Adrenal gland (tissue), 12 donors: ENCODE measurements around the gene COG8. TPM values are rescaled to one million over a fixed set of nuclear protein-coding genes. Genes with fewer than 3 reads are reported as not detected.
A peak's percentile ranks its signal among the peaks of the same experiment; 100 is the strongest.

Source experiments
- DNase-seq, 7 donors: peaks; one replicate each; pipeline ENCODE4 v3.0.0-alpha.2; 2019 to 2020
- H3K27ac ChIP-seq, 5 donors: fragments of 200-600 bp; sonication (generic) in 4 of 5; 1 replicate in 3 of 5; 2 replicates in 2 of 5; pipeline versions ENCODE4 v1.5.1 to v1.8.0; 2016 to 2020; ENCODE audit warnings: mild to moderate bottlenecking in 1 of 5
- H3K27me3 ChIP-seq: fragments of 200-600 bp; 2 replicates; pipeline ENCODE4 v1.8.0; 2021
- H3K36me3 ChIP-seq, 2 donors: fragments of 200-600 bp; replicated peaks in 1 of 2; 1 replicate in 1 of 2; 2 replicates in 1 of 2; pipeline versions ENCODE4 v1.5.1 to v1.8.0; 2018 to 2022
- H3K4me1 ChIP-seq, 2 donors: fragments of 200-600 bp; replicated peaks in 1 of 2; 1 replicate in 1 of 2; 2 replicates in 1 of 2; pipeline versions ENCODE4 v1.5.1 to v1.8.0; 2018 to 2021
- H3K4me3 ChIP-seq, 4 donors: fragments of 200-600 bp; sonication (generic) in 3 of 4; one replicate each; pipeline ENCODE4 v1.5.1; 2016 to 2018
- H3K9me3 ChIP-seq, 3 donors: fragments of 200-600 bp; sonication (generic) in 1 of 3; replicated peaks in 1 of 3; 1 replicate in 2 of 3; 2 replicates in 1 of 3; pipeline versions ENCODE4 v1.5.1 to v1.8.0; 2016 to 2021
- POLR2A ChIP-seq, 2 donors: fragments of 450-650 bp; IDR thresholded peaks; one replicate each; pipeline ENCODE4 v1.6.1; 2017; ENCODE audit warnings: antibody characterized with exemption in 2 of 2, mild to moderate bottlenecking in 2 of 2, moderate library complexity in 1 of 2
- WGBS, 4 donors: extraction: QIAGEN DNeasy Blood & Tissue Kit in 2 of 4; methylation state at CpG; one replicate each; pipeline versions ENCODE4 v1.1.5 to v1.1.7; 2013 to 2017; 5-methylcytosine and 5-hydroxymethylcytosine counted together
- intact Hi-C, 2 donors: fragments of 100-400 bp; cut with DNase I; formaldehyde crosslinking; loops; one replicate each; pipeline versions ENCODE4 v1.14.1 to v1.15.0; 2022 to 2023
- polyA plus RNA-seq, 3 donors: library from polyadenylated mRNA; stranded (reverse); fragments of 200-250 nt in 2 of 3; fragments of 350-450 nt in 1 of 3; fragmentation: Illumina TruSeq in 1 of 3; extraction: RNeasy Lipid Tissue Mini Kit (QIAGEN cat#74804) in 1 of 3; gene quantifications; one replicate each; pipeline ENCODE4 v1.2.3, GENCODE V29; 2013 to 2014
- total RNA-seq, 9 donors: library from RNA; depleted of rRNA in 4 of 9; stranded (reverse); fragments of >200 nt in 4 of 9; fragments of 120-200 nt in 1 of 9; fragmentation: NEBNext Ultra II Directional in 1 of 9; extraction: Animal tissue kit (Norgen Biotek cat#: 25700) in 1 of 9; gene quantifications; one replicate each; pipeline versions ENCODE4 v1.1.0 to v1.2.4, GENCODE V29; 2013 to 2023
- TF ChIP-seq, protein P1 (sequence below), 6 experiments: fragments of 450-650 bp in 4 of 6; fragments of 200-600 bp in 2 of 6; sonication (generic) in 1 of 6; IDR thresholded peaks; 1 replicate in 5 of 6; 2 replicates in 1 of 6; pipeline versions ENCODE4 v1.5.1 to v1.8.0; 2016 to 2021; ENCODE audit warnings: antibody characterized with exemption in 6 of 6, mild to moderate bottlenecking in 2 of 6, moderate library complexity in 1 of 6
- donor health status: healthy with polysubstance abuse.
- donor health status: Bipolar disorder and iron deficiency.
- donor health status: DM: yes; HTN: yes; CAD: no.
- donor health status: DM: no; HTN: no; CAD: no.
- donor health status: DM: no; HTN: no; CAD: no.
- donor health status: DM: yes; HTN: yes; CAD: no.

COG8 gene
- total and polyA plus RNA-seq, 12 donors: 26.1 to 85.3 (median 50.3) TPM

- Histone ChIP-seq H3K4me3 (no peak overlapping the region), H3K36me3 (peaks cover 0 to 48% of the 10 kb centered on the region in 2 donors), H3K27ac (peak overlapping the region in 2 of 5 donors; percentile 8 to 86), H3K27me3 (no peaks in the 10 kb centered on the region), H3K9me3 (no peaks in the 10 kb centered on the region), H3K4me1 (peaks cover 18 to 30% of the 10 kb centered on the region in 2 donors)
- TF ChIP-seq POLR2A (IDR thresholded peaks at IDR 0.05): no peak
- TF ChIP-seq, protein P1, sequence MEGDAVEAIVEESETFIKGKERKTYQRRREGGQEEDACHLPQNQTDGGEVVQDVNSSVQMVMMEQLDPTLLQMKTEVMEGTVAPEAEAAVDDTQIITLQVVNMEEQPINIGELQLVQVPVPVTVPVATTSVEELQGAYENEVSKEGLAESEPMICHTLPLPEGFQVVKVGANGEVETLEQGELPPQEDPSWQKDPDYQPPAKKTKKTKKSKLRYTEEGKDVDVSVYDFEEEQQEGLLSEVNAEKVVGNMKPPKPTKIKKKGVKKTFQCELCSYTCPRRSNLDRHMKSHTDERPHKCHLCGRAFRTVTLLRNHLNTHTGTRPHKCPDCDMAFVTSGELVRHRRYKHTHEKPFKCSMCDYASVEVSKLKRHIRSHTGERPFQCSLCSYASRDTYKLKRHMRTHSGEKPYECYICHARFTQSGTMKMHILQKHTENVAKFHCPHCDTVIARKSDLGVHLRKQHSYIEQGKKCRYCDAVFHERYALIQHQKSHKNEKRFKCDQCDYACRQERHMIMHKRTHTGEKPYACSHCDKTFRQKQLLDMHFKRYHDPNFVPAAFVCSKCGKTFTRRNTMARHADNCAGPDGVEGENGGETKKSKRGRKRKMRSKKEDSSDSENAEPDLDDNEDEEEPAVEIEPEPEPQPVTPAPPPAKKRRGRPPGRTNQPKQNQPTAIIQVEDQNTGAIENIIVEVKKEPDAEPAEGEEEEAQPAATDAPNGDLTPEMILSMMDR (IDR thresholded peaks at IDR 0.05): no peak
- DNase-seq: no peak
- WGBS, 4 donors: 82 to 90% (median 85%) methylated on average over 10 to 11 of the region's 11 CpGs
- intact Hi-C loops: no loop called here
Observed at GRCh38 chr16:69314534-69314933, 24.8 kb downstream of the COG8 start.

- intact Hi-C loops: no loop called here
- H3K36me3 ChIP-seq: peaks cover 0 to 37% of the 10 kb centered on the region in 2 donors
Observed at GRCh38 chr16:69313469-69313868, 25.9 kb downstream of the COG8 start.

GRCh38 chr16:69311533-69312387 lies 27.6 kb downstream of the COG8 start:
- peak overlapping the region; percentile 47 to 96 (median 91) for H3K27ac ChIP-seq
- no peaks in the 10 kb centered on the region for H3K9me3 ChIP-seq
- H3K27me3 ChIP-seq: no peaks in the 10 kb centered on the region
- 2 to 8% (median 2%) methylated on average over 16 to 59 of the region's 59 CpGs for WGBS, 4 donors
- H3K36me3 ChIP-seq: peaks cover 0 to 21% of the 10 kb centered on the region in 2 donors
- peak overlapping the region; percentile 53 to 88 (median 74) for H3K4me3 ChIP-seq
- TF ChIP-seq POLR2A (IDR thresholded peaks at IDR 0.05): no peak
- TF ChIP-seq, protein P1 (IDR thresholded peaks at IDR 0.05): no peak
- DNase-seq: peak in 5 of 7 donors; percentile 42 to 66 (median 47)
- peaks cover 18 to 30% of the 10 kb centered on the region in 2 donors for H3K4me1 ChIP-seq
- intact Hi-C loops: no loop called here

More at GRCh38 chr16:69313469-69313868, 25.9 kb downstream of the COG8 start:
- H3K27ac ChIP-seq: no peak overlapping the region
- no peak overlapping the region for H3K4me3 ChIP-seq
- no peaks in the 10 kb centered on the region for H3K27me3 ChIP-seq
- no peaks in the 10 kb centered on the region for H3K9me3 ChIP-seq
- DNase-seq: no peak
- H3K4me1 ChIP-seq: peaks cover 18 to 30% of the 10 kb centered on the region in 2 donors
- WGBS, 4 donors: 92 to 97% (median 96%) methylated on average over 5 of the region's 5 CpGs
- TF ChIP-seq, protein P1 (IDR thresholded peaks at IDR 0.05): no peak
- no peak for TF ChIP-seq POLR2A (IDR thresholded peaks at IDR 0.05)

DNA sequence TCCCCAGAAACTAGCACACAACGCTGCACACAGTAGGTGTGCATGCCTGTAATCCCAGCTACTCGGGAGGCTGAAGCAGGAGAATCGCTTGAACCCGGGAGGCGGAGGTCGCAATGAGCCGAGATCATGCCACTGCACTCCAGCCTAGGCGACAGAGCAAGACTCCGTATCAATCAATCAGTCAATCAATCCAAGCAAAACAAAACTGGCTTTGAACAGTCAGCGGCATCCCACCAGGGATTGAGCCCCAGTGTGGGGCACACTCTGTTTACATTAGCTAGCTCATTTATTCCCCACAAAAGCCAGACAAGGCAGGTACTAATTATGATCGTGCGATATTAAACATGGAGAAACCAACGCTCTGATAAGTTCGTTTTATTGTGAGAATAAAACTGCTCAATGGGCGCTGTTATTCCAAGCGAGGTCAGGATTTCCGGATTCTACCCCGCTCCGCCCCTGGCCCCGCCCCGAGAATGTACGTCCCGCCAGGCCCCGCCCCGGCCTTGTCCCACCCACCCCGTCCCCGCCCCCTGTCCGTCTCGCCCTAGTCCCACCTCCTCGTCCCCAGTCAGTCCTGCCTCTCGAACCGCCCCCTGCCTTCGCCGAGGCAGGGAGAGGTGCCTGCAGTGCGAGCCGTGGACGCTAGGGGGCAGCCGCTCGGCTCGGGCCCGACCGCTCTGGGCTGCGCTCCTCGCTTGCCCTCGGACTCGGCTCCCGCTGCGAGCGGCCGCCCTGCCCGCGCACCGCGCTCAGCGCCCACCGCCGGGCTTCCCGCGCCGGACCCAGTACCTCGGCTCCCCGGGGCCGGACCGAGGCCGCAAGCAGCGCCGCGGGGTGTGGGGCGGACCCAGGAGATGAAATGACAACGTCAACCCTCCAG lies 28.5 kb downstream of the COG8 start, which contains the start of gene VPS4A:
VPS4A (plus strand) TSS at position 698 of the 880 bp plus-strand sequence; CDS start at position 860, 162 bp downstream.
- Histone ChIP-seq H3K4me3 (peak within 1 kb of the TSS; percentile 53 to 88 (median 74)), H3K36me3 (peaks cover 0 to 12% of the 10 kb centered on the region in 2 donors), H3K27me3 (no peaks in the 10 kb centered on the region), H3K27ac (peak within 1 kb of the TSS; percentile 47 to 96 (median 91)), H3K9me3 (no peaks in the 10 kb centered on the region), H3K4me1 (peaks cover 18 to 24% of the 10 kb centered on the region in 2 donors)
- peak; percentile 85 to 89 for TF ChIP-seq POLR2A (IDR thresholded peaks at IDR 0.05)
- TF ChIP-seq, protein P1 (IDR thresholded peaks at IDR 0.05): peak; percentile 45 to 98 (median 80)
- WGBS, 4 donors: 7 to 34% (median 8%) methylated on average over 16 to 70 of the region's 70 CpGs
- peak; percentile 96 to 98 (median 97) for DNase-seq
- intact Hi-C loops: no loop called here
